Stimulated activated CD4-positive, alpha-beta T cell treated with anti-CD3 and anti-CD28 coated beads, TNF-alpha, amount 100 ng/mL, for 1 hour (primary cell): Measurements from ENCODE around the gene KRT32.

Experiments used
- DNase-seq, 3 donors: peaks; one replicate each; pipeline ENCODE4 v3.0.0-alpha.2; 2020; ENCODE audit warnings: low read depth in 3 of 3, low spot score in 1 of 3

The KRT32 gene

GRCh38 chr17:41464682-41465081 is 2.5 kb downstream of the KRT32 start:
- no peak for DNase-seq

GRCh38 chr17:41464173-41464572 is 3.0 kb downstream of the KRT32 start:
- DNase-seq: no peak

GRCh38 chr17:41463746-41464145 is 3.4 kb downstream of the KRT32 start:
- no peak for DNase-seq

- no peak for DNase-seq
Measured at GRCh38 chr17:41462705-41463104, 4.5 kb downstream of the KRT32 start.

- no peak for DNase-seq
Measured at GRCh38 chr17:41457676-41458075, 9.5 kb downstream of the KRT32 start.

- no peak for DNase-seq
Measured at GRCh38 chr17:41456204-41456603, 11.0 kb downstream of the KRT32 start.

GRCh38 chr17:41455236-41455635 is 11.9 kb downstream of the KRT32 start:
- DNase-seq: no peak

GRCh38 chr17:41453066-41453465 is 14.1 kb downstream of the KRT32 start:
- no peak for DNase-seq

- DNase-seq: no peak
Measured at GRCh38 chr17:41452281-41452680, 14.9 kb downstream of the KRT32 start.

- DNase-seq: no peak
Measured at GRCh38 chr17:41451154-41451728, 15.9 kb downstream of the KRT32 start.

GRCh38 chr17:41449008-41449407 is 18.2 kb downstream of the KRT32 start:
- no peak for DNase-seq

GRCh38 chr17:41448506-41448905 is 18.7 kb downstream of the KRT32 start:
- no peak for DNase-seq

GRCh38 chr17:41446806-41447205 is 20.4 kb downstream of the KRT32 start:
- DNase-seq: no peak

- no peak for DNase-seq
Measured at GRCh38 chr17:41444640-41445039, 22.5 kb downstream of the KRT32 start.

- DNase-seq: no peak
Measured at GRCh38 chr17:41444186-41444585, 23.0 kb downstream of the KRT32 start.

- no peak for DNase-seq
Measured at GRCh38 chr17:41442739-41443138, 24.4 kb downstream of the KRT32 start.

GRCh38 chr17:41440531-41441033 is 26.6 kb downstream of the KRT32 start, which contains the start of gene KRT38:
Gene KRT38, minus strand, starts transcription at chr17:41440983. Its CDS starts 62 bp downstream, at chr17:41440921.
- no peak for DNase-seq

- no peak for DNase-seq
Measured at GRCh38 chr17:41439375-41439774, 27.8 kb downstream of the KRT32 start.

- no peak for DNase-seq
Measured at GRCh38 chr17:41437769-41438168, 29.4 kb downstream of the KRT32 start.

- DNase-seq: no peak
Measured at GRCh38 chr17:41437254-41437653, 29.9 kb downstream of the KRT32 start.

- DNase-seq: no peak
Measured at GRCh38 chr17:41434415-41434814, 32.8 kb downstream of the KRT32 start.

GRCh38 chr17:41434005-41434404 is 33.2 kb downstream of the KRT32 start:
- no peak for DNase-seq

GRCh38 chr17:41433586-41433985 is 33.6 kb downstream of the KRT32 start:
- DNase-seq: no peak
